Activated T-helper 9 cell treated with anti-CD3 and anti-CD28 coated beads, Interleukin-2, amount 50 U/mL, for 16 hours (primary cell): ENCODE measurements around the gene CTIF.

Experiments used
- DNase-seq: peaks from one replicate; pipeline ENCODE4 v3.0.0-alpha.2; 2020; ENCODE audit warnings: low read depth

Gene CTIF

GRCh38 chr18:48552130-48552529 is 13.3 kb downstream of the CTIF start:
- no peak for DNase-seq

GRCh38 chr18:48553236-48553635 is 14.4 kb downstream of the CTIF start:
- no peak for DNase-seq

- no peak for DNase-seq
Observed at GRCh38 chr18:48554610-48555400, 16.0 kb downstream of the CTIF start.

- no peak for DNase-seq
Observed at GRCh38 chr18:48555465-48555995, 16.7 kb downstream of the CTIF start.

GRCh38 chr18:48557640-48558174 is 18.9 kb downstream of the CTIF start:
- no peak for DNase-seq

- no peak for DNase-seq
Observed at GRCh38 chr18:48558248-48558647, 19.4 kb downstream of the CTIF start.

GRCh38 chr18:48560491-48560890 is 21.7 kb downstream of the CTIF start:
- no peak for DNase-seq

- DNase-seq = no peak
Observed at GRCh38 chr18:48562075-48562474, 23.2 kb downstream of the CTIF start.

GRCh38 chr18:48563027-48563426 is 24.2 kb downstream of the CTIF start:
- DNase-seq = no peak

- DNase-seq = no peak
Observed at GRCh38 chr18:48564139-48564538, 25.3 kb downstream of the CTIF start.

GRCh38 chr18:48565105-48565504 is 26.3 kb downstream of the CTIF start:
- DNase-seq = no peak

- no peak for DNase-seq
Observed at GRCh38 chr18:48566589-48566988, 27.8 kb downstream of the CTIF start.

- no peak for DNase-seq
Observed at GRCh38 chr18:48567388-48567787, 28.6 kb downstream of the CTIF start.

- no peak for DNase-seq
Observed at GRCh38 chr18:48569139-48569914, 30.5 kb downstream of the CTIF start.

GRCh38 chr18:48569915-48570264 is 31.1 kb downstream of the CTIF start:
- DNase-seq = no peak

- DNase-seq = no peak
Observed at GRCh38 chr18:48570313-48570712, 31.5 kb downstream of the CTIF start.

GRCh38 chr18:48571639-48572384 is 33.0 kb downstream of the CTIF start:
- no peak for DNase-seq

GRCh38 chr18:48572402-48573126 is 33.7 kb downstream of the CTIF start:
- no peak for DNase-seq

- no peak for DNase-seq
Observed at GRCh38 chr18:48573632-48574283, 34.9 kb downstream of the CTIF start.

GRCh38 chr18:48574667-48575300 is 36.0 kb downstream of the CTIF start:
- DNase-seq = no peak

- DNase-seq = no peak
Observed at GRCh38 chr18:48575301-48575657, 36.4 kb downstream of the CTIF start.
